IPS-15b (cell line): ENCODE measurements around the gene ARL11.

Experiments
- H3K27me3 ChIP-seq: one replicate; pipeline ENCODE4 v1.6.1; 2013; ENCODE audit warnings: low read length; ENCODE audit not compliant: control insufficient read depth, insufficient read depth
- H3K36me3 ChIP-seq: one replicate; pipeline ENCODE4 v1.6.1; 2013; ENCODE audit warnings: low read length; ENCODE audit not compliant: control insufficient read depth, insufficient read depth
- H3K4me1 ChIP-seq: one replicate; pipeline ENCODE4 v1.6.1; 2013; ENCODE audit warnings: mild to moderate bottlenecking, low read length; ENCODE audit not compliant: control insufficient read depth, insufficient read depth
- H3K4me3 ChIP-seq: one replicate; pipeline ENCODE4 v1.5.1; 2013; ENCODE audit warnings: low read depth, low read length
- H3K9ac ChIP-seq: one replicate; pipeline ENCODE4 v1.6.1; 2013; ENCODE audit warnings: low read depth, mild to moderate bottlenecking, low read length
- H3K9me3 ChIP-seq: one replicate; pipeline ENCODE4 v1.6.1; 2013; ENCODE audit warnings: mild to moderate bottlenecking, low read length; ENCODE audit not compliant: control insufficient read depth, insufficient read depth

ARL11 gene

GRCh38 chr13:49654011-49654410 is 25.7 kb downstream of the ARL11 start:
- no peak overlapping the region for H3K9ac ChIP-seq
- H3K4me1 ChIP-seq = no peaks in the 10 kb centered on the region
- H3K4me3 ChIP-seq = no peak overlapping the region
- H3K27me3 ChIP-seq = no peaks in the 10 kb centered on the region
- H3K36me3 ChIP-seq = no peaks in the 10 kb centered on the region
- no peaks in the 10 kb centered on the region for H3K9me3 ChIP-seq

- no peak overlapping the region for H3K9ac ChIP-seq
- no peaks in the 10 kb centered on the region for H3K36me3 ChIP-seq
- no peak overlapping the region for H3K4me3 ChIP-seq
- no peaks in the 10 kb centered on the region for H3K9me3 ChIP-seq
- H3K27me3 ChIP-seq = no peaks in the 10 kb centered on the region
- H3K4me1 ChIP-seq = no peaks in the 10 kb centered on the region
Observed at GRCh38 chr13:49655906-49656305, 27.6 kb downstream of the ARL11 start.

GRCh38 chr13:49657241-49657641 is 28.9 kb downstream of the ARL11 start:
- no peaks in the 10 kb centered on the region for H3K9me3 ChIP-seq
- H3K4me1 ChIP-seq = no peaks in the 10 kb centered on the region
- no peak overlapping the region for H3K4me3 ChIP-seq
- H3K36me3 ChIP-seq = no peaks in the 10 kb centered on the region
- no peaks in the 10 kb centered on the region for H3K27me3 ChIP-seq
- no peak overlapping the region for H3K9ac ChIP-seq

GRCh38 chr13:49664606-49665005 is 36.3 kb downstream of the ARL11 start:
- peaks cover 15% of the 10 kb centered on the region for H3K36me3 ChIP-seq
- no peaks in the 10 kb centered on the region for H3K4me1 ChIP-seq
- H3K9me3 ChIP-seq = no peaks in the 10 kb centered on the region
- H3K9ac ChIP-seq = no peak overlapping the region
- H3K27me3 ChIP-seq = no peaks in the 10 kb centered on the region
- H3K4me3 ChIP-seq = no peak overlapping the region

- Histone ChIP-seq H3K36me3 (peaks cover 15% of the 10 kb centered on the region), H3K9ac (no peak overlapping the region), H3K4me3 (no peak overlapping the region), H3K27me3 (no peaks in the 10 kb centered on the region), H3K4me1 (no peaks in the 10 kb centered on the region), H3K9me3 (no peaks in the 10 kb centered on the region)
Observed at GRCh38 chr13:49667773-49668172, 39.5 kb downstream of the ARL11 start.

- Histone ChIP-seq H3K4me3 (no peak overlapping the region), H3K4me1 (no peaks in the 10 kb centered on the region), H3K9ac (no peak overlapping the region), H3K9me3 (no peaks in the 10 kb centered on the region), H3K27me3 (no peaks in the 10 kb centered on the region), H3K36me3 (peaks cover 15% of the 10 kb centered on the region)
Observed at GRCh38 chr13:49669735-49670309, 41.5 kb downstream of the ARL11 start.

GRCh38 chr13:49670828-49671227 is 42.5 kb downstream of the ARL11 start:
- Histone ChIP-seq H3K4me1 (no peaks in the 10 kb centered on the region), H3K9me3 (no peaks in the 10 kb centered on the region), H3K27me3 (no peaks in the 10 kb centered on the region), H3K36me3 (peaks cover 13% of the 10 kb centered on the region), H3K4me3 (no peak overlapping the region), H3K9ac (no peak overlapping the region)

GRCh38 chr13:49676581-49677298 is 48.4 kb downstream of the ARL11 start:
- Histone ChIP-seq H3K36me3 (peaks cover 10% of the 10 kb centered on the region), H3K4me1 (no peaks in the 10 kb centered on the region), H3K9ac (no peak overlapping the region), H3K4me3 (no peak overlapping the region), H3K27me3 (no peaks in the 10 kb centered on the region), H3K9me3 (no peaks in the 10 kb centered on the region)

- Histone ChIP-seq H3K4me3 (no peak overlapping the region), H3K27me3 (no peaks in the 10 kb centered on the region), H3K4me1 (no peaks in the 10 kb centered on the region), H3K9ac (no peak overlapping the region), H3K36me3 (peaks cover 13% of the 10 kb centered on the region), H3K9me3 (no peaks in the 10 kb centered on the region)
Observed at GRCh38 chr13:49678191-49678914, 50.0 kb downstream of the ARL11 start.

GRCh38 chr13:49679246-49679645 is 50.9 kb downstream of the ARL11 start:
- no peaks in the 10 kb centered on the region for H3K4me1 ChIP-seq
- no peak overlapping the region for H3K9ac ChIP-seq
- no peaks in the 10 kb centered on the region for H3K9me3 ChIP-seq
- no peaks in the 10 kb centered on the region for H3K27me3 ChIP-seq
- peaks cover 13% of the 10 kb centered on the region for H3K36me3 ChIP-seq
- H3K4me3 ChIP-seq = no peak overlapping the region

GRCh38 chr13:49681842-49682435 is 53.6 kb downstream of the ARL11 start:
- Histone ChIP-seq H3K36me3 (peaks cover 13% of the 10 kb centered on the region), H3K9me3 (no peaks in the 10 kb centered on the region), H3K9ac (no peak overlapping the region)

More at GRCh38 chr13:49681842-49682435, 53.6 kb downstream of the ARL11 start:
- Histone ChIP-seq H3K4me3 (no peak overlapping the region), H3K4me1 (no peaks in the 10 kb centered on the region), H3K27me3 (no peaks in the 10 kb centered on the region)
